Stimulated activated CD4-positive, alpha-beta T cell treated with anti-CD3 and anti-CD28 coated beads, Interleukin-1b, Interleukin-23, amount 100 ng/mL, for 4 hours (primary cell): ENCODE results near the gene PAK5.

Experiments used
- DNase-seq, 2 donors: peaks; one replicate each; pipeline ENCODE4 v3.0.0-alpha.2; 2020; ENCODE audit warnings: low read depth in 2 of 2

Gene PAK5

GRCh38 chr20:9575836-9576235 is 263.0 kb downstream of the PAK5 start:
- no peak for DNase-seq

- DNase-seq: no peak
Measured at GRCh38 chr20:9574776-9575175, 264.1 kb downstream of the PAK5 start.

GRCh38 chr20:9574181-9574580 is 264.7 kb downstream of the PAK5 start:
- no peak for DNase-seq

- DNase-seq: no peak
Measured at GRCh38 chr20:9573335-9574151, 265.3 kb downstream of the PAK5 start.

GRCh38 chr20:9572670-9573069 is 266.2 kb downstream of the PAK5 start:
- no peak for DNase-seq

GRCh38 chr20:9571783-9572182 is 267.1 kb downstream of the PAK5 start:
- DNase-seq: no peak

GRCh38 chr20:9570612-9571011 is 268.3 kb downstream of the PAK5 start:
- DNase-seq: no peak

GRCh38 chr20:9566977-9567376 is 271.9 kb downstream of the PAK5 start:
- DNase-seq: no peak

GRCh38 chr20:9565910-9566550 is 272.8 kb downstream of the PAK5 start:
- no peak for DNase-seq

GRCh38 chr20:9557411-9557810 is 281.5 kb downstream of the PAK5 start:
- DNase-seq: no peak

- no peak for DNase-seq
Measured at GRCh38 chr20:9555781-9556180, 283.1 kb downstream of the PAK5 start.

GRCh38 chr20:9551808-9552550 is 286.9 kb downstream of the PAK5 start:
- no peak for DNase-seq

- no peak for DNase-seq
Measured at GRCh38 chr20:9550871-9551270, 288.0 kb downstream of the PAK5 start.

GRCh38 chr20:9550283-9550682 is 288.6 kb downstream of the PAK5 start:
- no peak for DNase-seq

GRCh38 chr20:9543214-9543613 is 295.7 kb downstream of the PAK5 start:
- no peak for DNase-seq

- DNase-seq: no peak
Measured at GRCh38 chr20:9535449-9535848, 303.4 kb downstream of the PAK5 start.

- DNase-seq: no peak
Measured at GRCh38 chr20:9534025-9534424, 304.9 kb downstream of the PAK5 start.

GRCh38 chr20:9532069-9532838 is 306.6 kb downstream of the PAK5 start:
- DNase-seq: no peak

- DNase-seq: no peak
Measured at GRCh38 chr20:9531581-9531980, 307.3 kb downstream of the PAK5 start.

- no peak for DNase-seq
Measured at GRCh38 chr20:9523636-9524035, 315.2 kb downstream of the PAK5 start.

- DNase-seq: no peak
Measured at GRCh38 chr20:9520086-9520485, 318.8 kb downstream of the PAK5 start.

GRCh38 chr20:9518576-9519175 is 320.2 kb downstream of the PAK5 start:
- DNase-seq: no peak
